Esophagus muscularis mucosa (tissue), 4 donors: ENCODE data around the gene PIK3C2A. TPM values are rescaled to one million over a fixed set of nuclear protein-coding genes. Genes with fewer than 3 reads are reported as not detected.
A peak's percentile ranks its signal among the peaks of the same experiment; 100 is the strongest.

Experiments used
- DNase-seq: peaks from one replicate; pipeline ENCODE4 v3.0.0-alpha.2; 2017; ENCODE audit errors: extremely low spot score
- H3K27ac ChIP-seq, 4 donors: fragments of 200-600 bp; sonication (generic); replicated peaks in 1 of 4; 1 replicate in 3 of 4; 2 replicates in 1 of 4; pipeline ENCODE4 v1.5.1; 2016 to 2019; ENCODE audit warnings: mild to moderate bottlenecking in 1 of 4
- H3K27me3 ChIP-seq, 4 donors: fragments of 200-600 bp; sonication (generic); one replicate each; pipeline versions ENCODE4 v1.5.1 to v1.6.0; 2016 to 2019
- H3K36me3 ChIP-seq, 4 donors: fragments of 200-600 bp; sonication (generic); one replicate each; pipeline ENCODE4 v1.5.1; 2016 to 2019
- H3K4me1 ChIP-seq, 4 donors: fragments of 200-600 bp; sonication (generic); one replicate each; pipeline ENCODE4 v1.5.1; 2016 to 2019
- H3K4me3 ChIP-seq, 4 donors: fragments of 200-600 bp; sonication (generic); 1 replicate in 2 of 4; 2 replicates in 2 of 4; pipeline ENCODE4 v1.5.1; 2016 to 2019; ENCODE audit warnings: mild to moderate bottlenecking in 4 of 4, moderate library complexity in 1 of 4
- H3K9me3 ChIP-seq, 4 donors: fragments of 200-600 bp; sonication (generic); 1 replicate in 3 of 4; 2 replicates in 1 of 4; pipeline ENCODE4 v1.5.1; 2016 to 2019
- CTCF ChIP-seq, 3 experiments: fragments of 200-600 bp in 2 of 3; fragments of 450-650 bp in 1 of 3; sonication (generic) in 2 of 3; IDR thresholded peaks; one replicate each; pipeline ENCODE4 v1.5.1; 2017 to 2019; ENCODE audit warnings: antibody characterized with exemption in 3 of 3, mild to moderate bottlenecking in 2 of 3, moderate library complexity in 1 of 3
- EP300 ChIP-seq: sonication (generic); formaldehyde crosslinking; IDR thresholded peaks from one replicate; pipeline ENCODE4 v1.6.1; 2017; ENCODE audit warnings: antibody characterized with exemption
- POLR2A ChIP-seq: fragments of 450-650 bp; IDR thresholded peaks from one replicate; pipeline ENCODE4 v1.6.1; 2017; ENCODE audit warnings: antibody characterized with exemption, moderate library complexity, mild to moderate bottlenecking, low read depth
- POLR2AphosphoS5 ChIP-seq, 2 donors: sonication (generic); formaldehyde crosslinking; IDR thresholded peaks; one replicate each; pipeline ENCODE4 v1.6.1; 2017; ENCODE audit warnings: antibody characterized with exemption in 2 of 2
- WGBS: methylation state at CpG from one replicate; pipeline ENCODE4 v1.1.5; 2018; 5-methylcytosine and 5-hydroxymethylcytosine counted together
- intact Hi-C: fragments of 100-400 bp; cut with DNase I; formaldehyde crosslinking; loops from one replicate; pipeline ENCODE4 v1.15.1; 2023
- total RNA-seq, 4 donors: library from RNA; depleted of rRNA; stranded (reverse); fragments of >200 nt; gene quantifications; one replicate each; pipeline versions ENCODE4 v1.1.0 to v1.2.1, GENCODE V29; 2016

Gene PIK3C2A
- total RNA-seq: 10 to 100 TPM; 62.1 to 85.3 (median 72.7) TPM

GRCh38 chr11:17207317-17208256 lies at the start of gene PIK3C2A:
Gene PIK3C2A (minus strand): TSS chr11:17207986. CDS start chr11:17169741, 38,245 bp downstream.
- 2% methylated on average over 13 of the region's 72 CpGs for WGBS
- peak; percentile 99 for DNase-seq

DNA sequence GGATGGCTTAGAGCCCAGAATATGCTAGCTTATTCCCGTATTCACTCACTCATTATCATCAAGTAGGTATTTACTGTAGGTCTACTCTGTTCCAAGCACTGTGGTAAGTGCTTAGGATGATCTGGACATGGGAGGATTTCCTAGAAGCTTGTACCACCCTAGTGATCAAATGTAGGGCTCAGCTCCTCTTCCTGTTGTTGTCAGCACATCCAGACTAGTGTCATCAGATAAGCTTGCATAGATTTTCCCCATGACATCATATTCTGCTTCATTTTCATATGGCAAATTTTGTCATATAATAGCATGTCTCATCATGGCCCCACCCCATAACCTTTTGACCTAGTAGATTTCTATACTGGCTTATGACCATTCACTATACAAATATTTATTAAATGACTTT lies 49.4 kb upstream of the PIK3C2A start:
- H3K27ac ChIP-seq: no peak overlapping the region
- DNase-seq: no peak
- no peaks in the 10 kb centered on the region for H3K4me1 ChIP-seq
- H3K9me3 ChIP-seq: no peaks in the 10 kb centered on the region
- H3K27me3 ChIP-seq: no peaks in the 10 kb centered on the region
- TF ChIP-seq POLR2AphosphoS5 (IDR thresholded peaks at IDR 0.05) (no peak), CTCF (IDR thresholded peaks at IDR 0.05) (no peak), POLR2A (no peak), EP300 (no peak)
- intact Hi-C loops: no loop called here
- H3K4me3 ChIP-seq: no peak overlapping the region
- 67% methylated on average over 1 of the region's 1 CpG for WGBS
- H3K36me3 ChIP-seq: no peaks in the 10 kb centered on the region

More at GRCh38 chr11:17207317-17208256, at the start of gene PIK3C2A:
- Histone ChIP-seq H3K4me1 (peaks cover 18 to 40% (median 32%) of the 10 kb centered on the region in 4 donors), H3K36me3 (peaks cover 0 to 9% (median 3%) of the 10 kb centered on the region in 4 donors), H3K9me3 (no peaks in the 10 kb centered on the region), H3K27ac (peak within 1 kb of the TSS; percentile 94 to 98 (median 98)), H3K4me3 (peak within 1 kb of the TSS; percentile 70 to 98 (median 90)), H3K27me3 (no peaks in the 10 kb centered on the region)
- TF ChIP-seq EP300 (no peak), POLR2AphosphoS5 (IDR thresholded peaks at IDR 0.05) (peak; percentile 98), CTCF (IDR thresholded peaks at IDR 0.05) (no peak), POLR2A (peak; percentile 85)
- intact Hi-C loops: loop anchor here (5.0 kb wide), 1 partner anchor 130 kb away; the partner anchor contains the start of gene RPS13

GRCh38 chr11:17256512-17256911 lies 48.7 kb upstream of the PIK3C2A start:
- H3K4me3 ChIP-seq: no peak overlapping the region
- WGBS: 71% methylated on average over 3 of the region's 3 CpGs
- TF ChIP-seq CTCF (IDR thresholded peaks at IDR 0.05): no peak
- no peak for TF ChIP-seq POLR2A
- no peak for TF ChIP-seq POLR2AphosphoS5 (IDR thresholded peaks at IDR 0.05)
- TF ChIP-seq EP300: no peak
- H3K9me3 ChIP-seq: no peaks in the 10 kb centered on the region
- no peak overlapping the region for H3K27ac ChIP-seq
- H3K4me1 ChIP-seq: no peaks in the 10 kb centered on the region
- DNase-seq: no peak
- H3K27me3 ChIP-seq: no peaks in the 10 kb centered on the region
- intact Hi-C loops: no loop called here
- no peaks in the 10 kb centered on the region for H3K36me3 ChIP-seq

- TF ChIP-seq POLR2A: no peak
- no peak for TF ChIP-seq EP300
- DNase-seq: no peak
- Histone ChIP-seq H3K4me3 (no peak overlapping the region), H3K27me3 (no peaks in the 10 kb centered on the region), H3K4me1 (no peaks in the 10 kb centered on the region), H3K36me3 (no peaks in the 10 kb centered on the region), H3K9me3 (no peaks in the 10 kb centered on the region), H3K27ac (no peak overlapping the region)
- 70% methylated on average over 4 of the region's 4 CpGs for WGBS
- intact Hi-C loops: no loop called here
These were observed 44.9 kb upstream of the PIK3C2A start for GRCh38 chr11:17252704-17253103.

DNA sequence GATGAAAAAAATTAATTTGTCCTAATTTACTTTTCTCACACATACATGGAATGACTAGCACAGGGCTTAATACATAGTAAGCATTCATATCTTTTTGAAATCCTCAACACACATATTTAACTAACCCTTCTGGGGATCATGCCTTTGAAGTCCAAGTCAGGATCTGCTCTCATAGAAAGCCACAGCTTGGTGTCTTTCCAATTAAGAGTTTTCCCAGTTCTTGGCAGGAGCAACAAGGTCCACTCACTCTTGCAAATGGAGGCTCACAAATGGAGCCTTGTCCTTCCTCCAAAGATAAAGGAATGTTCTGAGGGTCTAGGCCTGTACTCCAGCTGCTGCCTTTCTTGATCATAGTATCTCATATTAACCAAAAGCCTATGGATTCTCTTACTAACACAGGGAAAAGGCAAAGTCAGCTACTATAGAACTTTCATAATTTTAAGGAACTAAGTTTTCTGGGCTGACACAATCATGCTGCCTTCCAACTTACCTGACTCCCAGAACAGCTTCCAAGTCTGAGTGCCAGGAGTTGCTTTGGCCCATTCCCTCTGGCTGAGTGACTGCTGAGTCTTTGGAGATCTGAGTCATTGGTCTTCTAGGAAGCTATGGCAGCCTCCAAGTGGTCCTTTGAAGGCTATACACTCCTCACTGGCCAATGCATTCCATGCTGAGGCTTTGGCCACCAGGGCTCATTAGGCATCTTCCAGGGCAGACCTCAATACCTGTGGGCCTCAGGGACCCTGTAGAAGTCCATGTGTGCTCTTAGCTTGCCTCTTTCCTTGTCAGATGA lies 43.0 kb upstream of the PIK3C2A start:
- intact Hi-C loops: no loop called here
- no peak for TF ChIP-seq POLR2AphosphoS5 (IDR thresholded peaks at IDR 0.05)
- TF ChIP-seq CTCF (IDR thresholded peaks at IDR 0.05): no peak
- no peak for TF ChIP-seq POLR2A
- no peak for TF ChIP-seq EP300
- Histone ChIP-seq H3K4me3 (no peak overlapping the region), H3K27me3 (no peaks in the 10 kb centered on the region), H3K9me3 (no peaks in the 10 kb centered on the region), H3K4me1 (no peaks in the 10 kb centered on the region), H3K27ac (no peak overlapping the region), H3K36me3 (no peaks in the 10 kb centered on the region)
- no peak for DNase-seq
